Rectal smooth muscle tissue (tissue), 1 donor: Measurements from ENCODE around the gene WDHD1.
A peak's percentile ranks its signal among the peaks of the same experiment; 100 is the strongest.
"Not testable (repeated sequence)": the region's sequence is repeated elsewhere in the genome, so short reads cannot be mapped to it uniquely, and the experiment has no call there.

ENCODE experiments used
- H3K27ac ChIP-seq: one replicate; pipeline ENCODE4 v1.7.0; 2013; ENCODE audit warnings: low read depth, low read length, inconsistent platforms
- H3K27me3 ChIP-seq: one replicate; pipeline ENCODE4 v1.7.0; 2013; ENCODE audit warnings: low read length; ENCODE audit not compliant: control insufficient read depth, insufficient read depth
- H3K36me3 ChIP-seq: one replicate; pipeline ENCODE4 v1.7.0; 2013; ENCODE audit warnings: low read length; ENCODE audit not compliant: control insufficient read depth, insufficient read depth
- H3K4me1 ChIP-seq: one replicate; pipeline ENCODE4 v1.7.0; 2013; ENCODE audit warnings: low read length; ENCODE audit not compliant: control insufficient read depth, insufficient read depth
- H3K4me3 ChIP-seq: one replicate; pipeline ENCODE4 v1.7.0; 2013; ENCODE audit warnings: low read length
- H3K9ac ChIP-seq: one replicate; pipeline ENCODE4 v1.7.0; 2013; ENCODE audit warnings: low read length

WDHD1 gene

DNA sequence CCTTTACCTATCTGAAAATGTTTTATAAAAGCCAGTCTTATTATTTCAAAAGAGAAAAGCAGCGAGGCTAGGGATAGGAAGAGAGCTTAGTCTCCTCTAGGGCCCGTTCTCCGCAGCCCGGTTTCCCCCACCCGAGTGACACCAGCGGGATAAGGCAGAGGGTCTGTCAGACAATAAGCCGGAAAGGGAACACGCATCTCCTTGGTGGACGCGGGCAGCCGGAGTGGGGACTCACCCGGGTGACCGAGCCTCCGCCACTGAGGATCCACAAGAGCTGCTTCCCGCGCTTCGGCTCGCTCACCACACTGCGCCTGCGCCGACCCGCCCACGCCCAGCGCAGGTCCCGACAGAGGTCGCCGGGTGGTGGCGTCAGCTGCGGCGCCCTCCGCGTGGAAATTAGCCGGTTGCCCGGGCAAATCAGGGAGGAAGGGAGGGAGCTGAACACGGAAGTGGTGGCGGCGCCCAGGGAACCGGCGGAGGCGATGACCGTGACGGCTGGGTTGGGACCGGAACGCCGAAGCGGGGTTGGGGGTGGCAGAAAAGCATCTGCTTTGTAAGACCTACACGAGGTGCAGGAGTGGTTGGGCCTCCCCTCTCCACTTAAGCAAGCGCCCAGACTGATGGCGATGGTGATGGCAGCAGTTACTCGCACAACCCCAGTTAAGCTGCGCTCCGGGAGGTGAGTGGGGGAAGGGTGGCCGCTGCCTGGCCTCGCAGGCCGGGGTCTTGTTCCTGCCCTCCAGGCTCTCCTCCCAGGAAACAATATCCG lies at the start of gene WDHD1, which contains the start of gene SOCS4:
WDHD1 (minus strand) TSS at position 307 of the 769 bp plus-strand sequence. CDS start 312 bp downstream, outside the sequence.
SOCS4 (plus strand) TSS at position 444 of the 769 bp plus-strand sequence. CDS start 15,806 bp downstream, outside the sequence.
- Histone ChIP-seq H3K4me1 (peaks cover 13% of the 10 kb centered on the region), H3K9ac (peak within 1 kb of the TSS; percentile 71), H3K27ac (peak within 1 kb of the TSS; percentile 75), H3K4me3 (peak within 1 kb of the TSS; percentile 93), H3K27me3 (no peaks in the 10 kb centered on the region), H3K36me3 (no peaks in the 10 kb centered on the region)

- H3K27ac ChIP-seq, result no peak overlapping the region
- H3K4me1 ChIP-seq, result peaks cover 19% of the 10 kb centered on the region
- no peaks in the 10 kb centered on the region for H3K27me3 ChIP-seq
- H3K36me3 ChIP-seq, result no peaks in the 10 kb centered on the region
- no peak overlapping the region for H3K9ac ChIP-seq
- H3K4me3 ChIP-seq, result no peak overlapping the region
These were observed 48.8 kb upstream of the WDHD1 start for GRCh38 chr14:55075628-55076175.

DNA sequence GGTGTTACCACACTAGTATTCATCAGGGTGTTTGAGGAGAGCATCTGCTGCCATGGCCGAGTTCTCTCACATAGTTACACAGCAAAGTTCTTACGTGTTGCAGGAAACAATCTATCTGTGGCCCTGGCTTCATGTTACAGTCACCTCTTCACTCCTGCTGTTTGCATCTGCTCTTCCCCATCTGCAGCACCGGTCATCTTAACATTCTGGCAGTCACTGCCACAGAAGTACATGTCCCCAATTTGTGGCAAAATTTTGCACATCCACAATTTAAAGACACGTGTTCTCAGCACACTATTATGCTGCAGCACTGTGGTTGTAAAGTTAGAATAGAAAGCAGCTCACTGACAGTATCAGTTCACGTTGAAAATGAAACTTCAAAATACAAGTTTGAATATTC lies 47.8 kb upstream of the WDHD1 start:
- Histone ChIP-seq H3K4me3 (no peak overlapping the region), H3K9ac (no peak overlapping the region), H3K27ac (no peak overlapping the region), H3K36me3 (no peaks in the 10 kb centered on the region), H3K4me1 (peaks cover 19% of the 10 kb centered on the region), H3K27me3 (no peaks in the 10 kb centered on the region)

DNA sequence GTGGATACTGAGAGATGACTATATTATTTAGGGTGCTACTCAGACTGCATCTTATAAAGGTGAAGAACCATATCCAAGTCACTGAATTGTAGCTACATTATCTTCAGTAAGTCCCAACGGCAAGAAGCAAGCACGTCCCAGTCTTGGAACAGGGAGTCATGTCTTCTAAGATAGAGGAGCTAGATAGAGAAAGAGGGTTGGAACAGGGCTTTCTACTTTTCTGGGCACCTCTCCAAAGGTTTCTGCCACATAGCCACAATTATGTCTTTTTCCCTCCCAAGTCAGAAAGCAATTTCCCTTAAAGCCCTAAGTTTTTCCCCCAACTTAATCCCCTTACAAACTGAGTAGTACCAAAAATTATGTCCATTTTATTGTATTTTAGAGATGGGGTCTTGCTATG lies 47.0 kb upstream of the WDHD1 start:
- Histone ChIP-seq H3K4me1 (peaks cover 19% of the 10 kb centered on the region), H3K9ac (no peak overlapping the region), H3K27me3 (no peaks in the 10 kb centered on the region), H3K27ac (no peak overlapping the region), H3K36me3 (no peaks in the 10 kb centered on the region), H3K4me3 (no peak overlapping the region)

- no peak overlapping the region for H3K4me3 ChIP-seq
- H3K9ac ChIP-seq, result no peak overlapping the region
- H3K27ac ChIP-seq, result peak overlapping the region; percentile 52
- peaks cover 19% of the 10 kb centered on the region for H3K4me1 ChIP-seq
- H3K27me3 ChIP-seq, result no peaks in the 10 kb centered on the region
- H3K36me3 ChIP-seq, result no peaks in the 10 kb centered on the region
These were observed 45.2 kb upstream of the WDHD1 start for GRCh38 chr14:55071870-55072640.

DNA sequence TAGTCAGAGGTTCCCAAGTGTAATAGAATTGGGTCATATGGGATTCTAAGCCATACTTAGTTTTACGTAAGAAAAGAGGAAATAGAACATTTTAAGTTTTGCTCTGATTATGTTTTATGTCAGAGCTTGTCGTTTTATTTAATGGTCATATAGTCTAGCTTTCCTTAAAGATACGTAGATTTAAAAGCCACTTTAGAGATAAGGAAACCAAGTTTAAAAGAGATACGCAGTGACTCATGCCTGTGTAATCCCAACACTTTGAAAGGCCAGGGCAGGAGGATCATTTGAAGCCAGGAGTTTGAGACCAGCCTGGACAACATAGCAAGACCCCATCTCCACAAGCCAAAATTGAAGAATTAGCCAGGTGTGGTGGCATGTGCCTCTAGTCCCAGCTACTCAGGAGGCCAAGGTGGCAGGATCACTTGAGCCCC lies 44.1 kb upstream of the WDHD1 start:
- Histone ChIP-seq H3K27ac (peak overlapping the region; percentile 49), H3K4me3 (no peak overlapping the region), H3K4me1 (peaks cover 19% of the 10 kb centered on the region), H3K9ac (no peak overlapping the region), H3K36me3 (no peaks in the 10 kb centered on the region), H3K27me3 (no peaks in the 10 kb centered on the region)

GRCh38 chr14:55066223-55066622 lies 39.3 kb upstream of the WDHD1 start:
- Histone ChIP-seq H3K9ac (no peak overlapping the region), H3K4me1 (peaks cover 4% of the 10 kb centered on the region), H3K4me3 (no peak overlapping the region), H3K27me3 (no peaks in the 10 kb centered on the region), H3K27ac (no peak overlapping the region), H3K36me3 (peaks cover 5% of the 10 kb centered on the region)

DNA sequence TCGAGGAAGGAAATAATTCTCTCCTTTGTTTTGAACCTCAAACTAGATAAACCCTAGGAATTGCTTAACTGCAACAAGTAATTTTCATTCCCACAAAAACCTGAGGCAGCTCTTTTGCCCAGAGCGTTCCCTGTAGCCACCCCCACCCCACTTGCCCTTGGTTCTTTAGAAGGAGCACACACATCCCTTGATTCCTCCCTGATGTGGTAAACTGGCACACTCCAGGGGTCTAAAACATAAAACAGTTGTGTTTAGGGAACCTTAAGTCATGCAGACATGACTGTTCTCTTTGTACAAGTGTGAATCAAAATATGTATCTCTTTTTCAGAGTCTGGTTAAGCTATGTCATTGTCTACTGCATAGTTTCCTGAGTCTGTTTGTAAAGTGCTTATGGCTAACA lies 38.5 kb upstream of the WDHD1 start:
- Histone ChIP-seq H3K9ac (no peak overlapping the region), H3K36me3 (peaks cover 5% of the 10 kb centered on the region), H3K4me3 (no peak overlapping the region), H3K27me3 (no peaks in the 10 kb centered on the region), H3K27ac (no peak overlapping the region), H3K4me1 (peaks cover 3% of the 10 kb centered on the region)

DNA sequence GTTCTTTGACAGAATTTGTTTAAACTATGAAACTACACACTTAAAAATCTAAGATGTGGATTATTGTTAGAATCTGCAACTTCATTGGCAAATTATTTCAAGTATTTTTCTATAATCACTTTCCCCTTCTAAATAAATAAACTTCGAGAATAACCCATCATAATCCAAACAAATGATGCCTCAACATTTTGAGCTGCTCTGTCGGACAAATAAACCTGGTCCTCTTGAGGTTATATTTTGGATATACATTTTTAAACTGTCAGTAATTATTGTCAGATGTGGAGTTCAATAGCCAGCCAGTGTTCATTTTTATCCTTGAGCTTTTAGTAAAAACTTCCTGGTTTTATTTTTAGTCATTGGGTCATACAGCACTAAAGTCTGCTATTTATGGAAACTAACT lies 38.0 kb upstream of the WDHD1 start:
- H3K27me3 ChIP-seq, H3K4me3 ChIP-seq, H3K36me3 ChIP-seq, H3K27ac ChIP-seq, H3K4me1 ChIP-seq, H3K9ac ChIP-seq: not testable (repeated sequence)

GRCh38 chr14:55062517-55063351 lies 35.8 kb upstream of the WDHD1 start:
- no peak overlapping the region for H3K9ac ChIP-seq
- no peaks in the 10 kb centered on the region for H3K27me3 ChIP-seq
- H3K27ac ChIP-seq, result no peak overlapping the region
- peaks cover 8% of the 10 kb centered on the region for H3K36me3 ChIP-seq
- no peak overlapping the region for H3K4me3 ChIP-seq
- H3K4me1 ChIP-seq, result peaks cover 3% of the 10 kb centered on the region

- H3K9ac ChIP-seq, result no peak overlapping the region
- H3K27ac ChIP-seq, result no peak overlapping the region
- no peaks in the 10 kb centered on the region for H3K27me3 ChIP-seq
- H3K4me1 ChIP-seq, result no peaks in the 10 kb centered on the region
- peaks cover 8% of the 10 kb centered on the region for H3K36me3 ChIP-seq
- no peak overlapping the region for H3K4me3 ChIP-seq
These were observed 32.4 kb upstream of the WDHD1 start for GRCh38 chr14:55059333-55059732.

DNA sequence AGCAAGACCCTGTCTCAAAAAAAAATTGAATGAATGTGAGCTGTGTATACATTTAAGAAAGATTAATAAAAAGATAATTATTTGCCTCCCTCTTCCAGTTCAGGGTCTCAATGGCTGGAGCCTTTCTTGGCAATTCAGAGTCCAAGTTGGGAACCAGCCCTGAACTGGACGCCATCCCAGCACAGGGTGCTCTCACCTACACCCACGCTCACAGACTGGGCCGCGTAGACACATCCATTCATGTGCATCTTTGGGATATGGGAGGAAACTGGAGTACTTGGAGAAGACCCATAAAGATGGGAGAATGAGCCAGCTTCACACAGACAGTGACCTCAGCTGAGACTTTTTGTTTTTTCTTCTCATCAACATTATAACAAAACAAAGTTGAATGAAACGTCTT lies 31.0 kb upstream of the WDHD1 start:
- no peak overlapping the region for H3K9ac ChIP-seq
- peaks cover 6% of the 10 kb centered on the region for H3K36me3 ChIP-seq
- H3K4me3 ChIP-seq, result no peak overlapping the region
- no peaks in the 10 kb centered on the region for H3K27me3 ChIP-seq
- H3K27ac ChIP-seq, result no peak overlapping the region
- peaks cover 4% of the 10 kb centered on the region for H3K4me1 ChIP-seq
